ENCODE measurements around the gene CSK.
A peak's percentile ranks its signal among the peaks of the same experiment; 100 is the strongest.

The CSK gene

DNA sequence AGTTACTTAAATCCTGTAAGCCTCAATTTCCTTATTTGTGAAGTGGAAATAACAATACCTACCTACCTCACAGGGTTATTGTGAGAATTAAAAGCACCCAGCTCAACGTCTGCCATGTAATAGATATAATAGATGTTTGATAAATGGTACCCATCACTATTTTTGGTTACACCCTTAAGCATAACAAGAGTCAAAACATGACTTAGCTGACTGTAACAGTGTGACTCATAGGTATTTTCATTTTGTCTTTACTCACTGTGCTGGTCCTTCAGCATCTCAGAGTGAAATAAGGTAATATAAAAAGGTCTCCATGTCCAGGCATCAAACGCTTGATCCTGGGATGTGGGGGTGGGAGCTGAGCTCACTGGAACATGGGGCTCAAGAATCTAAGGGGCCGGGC, 47.6 kb downstream of the CSK start:
- no peak for DNase-seq

DNA sequence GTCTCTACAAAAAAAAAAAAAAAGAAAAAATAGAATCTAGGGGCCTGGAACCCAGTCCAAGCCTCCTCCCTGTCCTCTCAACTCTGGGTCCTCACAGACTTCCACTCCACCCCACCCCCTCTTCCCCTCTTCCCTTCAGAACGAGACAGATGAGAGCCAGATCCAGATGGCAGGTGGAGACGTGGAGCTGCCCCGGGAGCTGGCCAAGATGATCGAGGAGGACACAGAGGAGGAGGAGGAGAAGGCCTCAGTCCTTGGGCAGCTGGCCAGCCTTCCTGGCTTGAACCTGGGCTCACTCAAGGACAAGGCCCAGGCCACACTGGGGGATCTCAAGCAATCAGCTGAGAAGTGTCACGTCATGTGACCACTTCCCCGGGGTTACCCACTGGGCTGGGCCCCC, 48.1 kb downstream of the CSK start:
- no peak for DNase-seq

- DNase-seq, result no peak
Measured at GRCh38 chr15:74830868-74831267, 49.0 kb downstream of the CSK start.

- no peak for DNase-seq
Measured at GRCh38 chr15:74831813-74832495, 50.1 kb downstream of the CSK start.

GRCh38 chr15:74832826-74833225, 50.9 kb downstream of the CSK start:
- no peak for DNase-seq

DNA sequence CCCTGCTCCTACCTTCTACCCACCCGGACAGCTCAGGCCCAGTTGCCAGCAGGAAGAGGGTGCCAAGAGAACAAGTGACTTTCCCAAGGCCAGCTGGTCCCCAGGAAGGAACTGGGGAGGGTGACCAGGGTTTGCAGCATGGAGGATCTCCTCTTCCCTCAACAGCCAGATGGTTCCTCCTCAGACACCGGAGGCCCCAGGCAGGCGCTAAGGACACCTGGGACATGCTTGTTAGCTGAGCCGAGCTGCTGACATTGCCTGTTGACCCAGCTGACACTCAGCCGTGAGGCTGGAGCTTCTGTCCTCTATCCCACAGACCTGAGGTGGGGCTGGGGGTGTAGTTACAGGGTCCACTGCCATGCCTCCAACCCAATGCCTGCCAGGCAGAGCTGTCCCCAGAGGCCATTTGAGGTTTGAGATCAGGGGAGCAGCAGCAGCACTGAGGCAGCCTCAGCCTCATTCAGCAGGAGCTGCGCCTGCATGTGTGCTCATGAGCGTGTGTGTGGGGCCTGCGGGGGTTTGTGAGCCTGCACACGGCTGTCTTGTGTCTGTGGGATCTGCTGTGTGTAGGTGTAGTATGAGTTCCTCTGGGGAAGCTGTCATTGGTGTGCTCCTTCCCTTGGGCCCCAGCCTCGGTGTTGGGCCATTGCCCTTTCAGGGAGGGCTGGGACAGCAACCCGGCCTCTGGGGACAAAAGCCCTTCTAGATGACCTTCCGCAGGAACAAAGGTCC, 51.7 kb downstream of the CSK start:
- DNase-seq, result no peak

- DNase-seq, result no peak
Measured at GRCh38 chr15:74835312-74835823, 53.5 kb downstream of the CSK start.

GRCh38 chr15:74836846-74837245, 55.0 kb downstream of the CSK start:
- no peak for DNase-seq

- no peak for DNase-seq
Measured at GRCh38 chr15:74837482-74838136, 55.7 kb downstream of the CSK start.

DNA sequence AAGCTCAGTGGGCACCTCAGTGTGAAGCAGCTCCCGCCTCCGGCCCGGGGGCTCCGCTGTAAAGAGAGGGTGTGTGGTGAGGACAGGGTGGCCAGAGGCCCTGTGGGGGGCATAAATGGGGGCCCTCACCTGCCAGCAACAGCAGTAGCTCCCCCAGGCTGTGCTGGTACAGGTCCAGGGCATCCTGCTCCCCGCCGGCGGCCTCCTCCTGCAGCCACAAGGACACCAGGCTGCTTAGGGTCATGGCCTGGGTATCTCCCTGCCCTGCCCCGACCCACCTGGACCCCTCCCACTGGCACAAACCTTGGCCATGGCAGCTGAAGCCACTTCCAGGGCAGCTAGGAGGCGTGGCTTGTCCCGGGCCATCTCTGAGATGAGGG, 56.2 kb downstream of the CSK start:
- DNase-seq, result no peak

- DNase-seq, result no peak
Measured at GRCh38 chr15:74838746-74839525, 57.1 kb downstream of the CSK start.

DNA sequence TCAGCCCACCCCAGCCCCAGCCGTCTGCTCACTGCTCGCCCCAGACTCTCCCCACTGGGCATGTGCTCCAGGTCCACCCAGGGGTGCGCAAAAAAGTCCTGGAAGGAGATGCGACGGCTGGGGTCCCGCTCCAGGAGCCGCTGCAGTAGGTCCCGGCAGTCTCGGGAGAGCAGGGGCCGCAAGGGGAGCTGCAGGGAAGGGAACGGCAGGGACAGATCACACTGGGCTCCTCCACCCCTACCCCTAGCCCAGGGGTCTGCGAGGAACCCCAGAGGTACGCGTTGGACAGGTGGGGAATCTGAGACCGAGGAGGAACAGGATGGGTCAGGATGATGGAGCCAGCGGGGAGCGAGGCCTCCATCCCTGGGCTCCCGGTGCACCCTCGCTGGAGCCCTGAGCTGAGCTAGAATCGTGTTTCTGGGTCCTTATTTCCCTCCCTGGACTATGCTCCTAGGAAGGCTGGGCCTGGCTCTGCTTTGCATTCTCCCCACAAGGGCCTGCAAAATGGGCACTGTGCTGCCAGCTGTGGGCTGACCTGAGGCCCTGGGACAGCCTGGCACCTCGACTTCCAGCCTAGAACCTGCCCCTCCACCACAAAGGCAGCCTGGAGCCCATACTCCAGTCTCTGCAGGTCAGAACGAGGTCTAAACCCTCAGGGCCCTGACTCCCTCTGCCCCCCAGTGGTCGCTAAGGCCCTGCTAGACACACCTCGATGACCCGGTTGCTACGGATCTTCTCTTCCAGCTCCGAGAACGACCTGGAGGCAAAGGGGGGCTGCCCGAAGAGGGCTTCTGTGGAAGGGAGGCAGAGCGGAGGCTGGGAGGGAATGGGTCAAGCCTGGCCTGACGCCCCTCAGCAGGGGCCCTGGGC, 57.9 kb downstream of the CSK start:
- no peak for DNase-seq

DNA sequence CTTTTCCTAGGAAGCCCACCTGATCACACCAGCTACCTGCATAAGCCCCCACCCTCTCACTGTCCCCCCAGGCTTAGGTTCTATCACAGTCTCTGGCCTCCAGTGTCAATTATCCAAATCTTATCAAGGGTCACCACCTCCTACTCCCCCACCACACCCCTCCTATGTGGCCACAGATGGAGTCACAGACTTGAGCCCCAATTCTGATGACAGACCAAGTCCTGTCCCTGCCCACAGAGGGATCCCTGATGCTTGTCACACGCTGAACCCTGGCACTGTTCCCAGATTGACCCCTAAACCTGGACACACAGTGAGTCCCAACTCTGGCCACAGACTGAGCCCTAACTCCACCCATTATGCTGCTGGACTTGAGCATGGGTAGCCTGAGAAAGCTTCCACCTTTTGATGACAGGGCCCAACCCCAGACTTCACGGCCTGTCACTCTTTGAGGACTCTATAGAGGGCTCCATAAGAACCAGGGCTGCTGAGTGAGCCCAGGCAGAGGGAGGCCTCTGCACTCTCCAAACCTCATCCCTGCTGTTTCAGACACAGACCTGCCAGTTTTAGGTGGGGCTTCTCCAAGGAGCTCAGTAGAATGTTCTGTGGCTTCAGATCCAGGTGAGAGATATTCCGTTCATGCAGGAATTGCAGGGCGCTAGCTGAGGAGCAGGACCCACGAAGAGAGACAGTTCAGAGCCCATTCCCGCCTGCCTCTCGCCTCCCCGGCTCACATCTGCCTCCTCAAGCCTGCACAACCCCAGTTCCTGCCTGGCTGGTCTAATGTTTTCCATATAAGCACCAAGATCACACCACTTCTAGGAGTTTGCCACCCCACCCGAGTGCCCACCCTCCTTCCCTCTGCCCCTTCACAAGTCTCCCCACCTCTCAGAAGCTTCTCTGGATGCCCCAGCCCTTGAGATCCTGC, 59.2 kb downstream of the CSK start:
- DNase-seq, result no peak

DNA sequence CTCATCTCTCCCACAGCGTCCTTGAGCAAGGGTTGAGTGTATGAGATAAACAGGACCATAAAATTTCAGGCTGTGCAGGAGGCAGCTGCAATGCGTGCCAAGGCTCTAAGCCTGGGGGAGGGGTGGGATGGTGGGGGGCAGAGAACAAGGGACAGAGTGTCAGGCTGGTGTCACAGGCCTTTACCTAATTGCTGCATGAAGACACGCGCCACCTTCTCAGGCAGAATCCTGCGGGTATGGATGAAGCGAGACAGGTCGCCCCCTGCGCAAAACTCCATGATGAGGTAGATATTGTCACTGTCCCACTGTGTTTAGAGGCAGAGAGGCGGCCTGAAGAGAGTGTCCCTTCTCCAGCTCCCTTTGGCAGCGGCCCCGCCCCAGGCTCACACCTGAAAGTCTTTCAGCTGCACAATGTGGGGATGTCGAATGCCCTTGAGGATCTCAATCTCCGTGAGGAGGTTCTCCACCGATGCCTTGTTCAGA, 60.1 kb downstream of the CSK start:
- no peak for DNase-seq

DNA sequence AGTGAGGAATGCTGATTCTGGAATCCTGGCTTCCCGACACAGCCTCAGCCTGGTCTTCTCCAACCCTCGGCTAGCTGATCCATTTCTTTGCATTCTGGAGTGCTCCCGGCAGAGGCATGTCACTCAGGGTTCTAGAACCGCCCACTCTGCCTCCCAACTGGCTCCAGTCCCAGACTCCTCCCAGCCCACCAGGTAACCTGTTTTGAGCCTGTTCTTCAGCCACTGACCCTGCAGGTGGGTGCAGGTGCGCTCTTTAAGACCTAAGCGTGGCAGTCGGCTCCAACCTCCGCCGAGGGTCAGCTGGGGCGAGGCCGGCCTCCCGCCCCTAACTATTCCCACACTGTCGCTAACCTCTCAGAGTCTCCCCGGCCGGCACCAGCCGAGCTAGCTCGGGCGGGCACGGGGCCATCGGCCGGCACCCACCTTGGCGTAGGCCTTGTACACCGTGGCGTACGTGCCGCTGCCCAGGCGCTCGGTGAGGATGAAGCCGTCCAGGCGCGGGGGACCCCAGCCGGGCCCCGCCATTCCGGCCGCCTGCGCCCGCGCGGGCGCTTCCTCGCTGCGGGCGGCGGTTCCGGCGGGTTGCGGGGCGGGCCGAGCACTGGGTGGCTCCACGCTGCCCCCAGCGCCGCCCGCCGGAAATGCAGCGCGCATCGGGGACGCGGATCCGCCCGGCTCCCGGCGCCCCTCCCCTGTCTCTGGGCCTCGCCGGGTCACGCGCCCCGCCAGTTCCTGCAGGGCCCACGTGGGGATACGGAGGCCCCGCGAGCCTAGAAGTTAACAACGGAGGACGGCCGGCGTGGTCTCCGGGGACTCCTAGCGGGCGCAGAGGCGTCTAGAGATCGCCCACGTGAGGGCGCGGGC, 60.9 kb downstream of the CSK start, which contains the start of gene ULK3:
Gene ULK3, minus strand, starts transcription at position 576 of the 864 bp plus-strand sequence. Its CDS starts 51 bp downstream, at position 525.
- DNase-seq, result peak; percentile 89

DNA sequence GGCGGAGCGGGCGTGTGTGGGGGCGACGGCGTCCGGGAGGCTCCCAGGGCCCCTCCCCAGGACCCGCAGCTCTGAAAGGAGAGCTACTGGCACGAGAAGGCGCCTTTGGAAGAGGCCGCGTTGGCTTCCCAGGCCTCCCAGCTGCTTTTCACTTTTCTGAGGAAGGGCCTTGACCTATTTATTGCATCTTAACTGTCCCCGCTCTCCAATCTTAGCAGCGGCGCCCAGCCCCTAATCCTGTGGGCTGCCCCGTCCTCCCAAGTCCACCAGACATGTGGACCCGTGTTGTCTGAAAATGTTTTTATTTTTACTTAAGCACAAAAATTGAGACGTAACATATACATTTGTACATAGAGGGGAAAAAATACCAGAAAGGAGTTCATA, 61.6 kb downstream of the CSK start:
- DNase-seq, result no peak

DNA sequence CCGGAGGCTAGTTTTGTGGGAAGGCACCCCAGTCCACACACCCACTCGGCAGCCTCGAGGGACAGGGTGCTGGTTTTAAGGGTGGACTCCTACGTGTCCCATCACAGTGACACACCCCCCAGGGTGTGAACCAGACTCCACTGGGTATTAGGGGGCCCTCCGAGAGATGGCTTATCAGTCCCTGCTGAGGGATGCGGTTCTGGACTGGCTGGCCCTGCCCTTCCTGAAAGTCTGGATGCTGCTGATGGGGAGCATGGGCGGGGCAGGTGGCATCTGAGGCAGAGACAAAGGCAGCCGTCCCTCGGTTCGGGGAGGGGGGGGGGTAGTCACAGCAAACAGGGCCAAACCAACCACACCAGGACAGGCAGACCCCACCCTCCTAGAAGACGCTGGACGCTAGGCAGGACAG, 62.0 kb downstream of the CSK start:
- DNase-seq, result no peak

- DNase-seq, result no peak
Measured at GRCh38 chr15:74844319-74845207, 62.7 kb downstream of the CSK start.

DNA sequence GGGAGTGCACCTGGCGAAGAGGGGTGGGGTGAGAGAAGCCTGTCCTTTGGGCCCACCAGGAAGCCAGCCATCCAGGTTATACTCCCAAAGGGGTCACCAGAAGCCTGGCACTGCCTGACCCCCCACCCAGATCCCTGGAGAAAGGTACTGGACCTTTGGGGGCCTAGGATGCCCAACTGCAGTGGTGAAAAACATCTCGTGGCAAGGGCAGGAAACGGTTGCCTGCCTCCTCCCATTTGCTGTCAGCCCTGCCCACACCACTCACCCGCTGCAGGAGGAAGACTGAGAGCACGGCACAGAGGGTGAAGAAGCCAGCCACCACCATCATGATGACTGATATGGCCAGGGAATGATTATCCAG, 63.3 kb downstream of the CSK start:
- DNase-seq, result no peak

All from COR-L47 (cell line).